DMS 273 treated with DMSO at 0.1 percent for 48 hours (cell line): Measurements from ENCODE around the gene PRCD.
"Not testable (repeated sequence)": the region's sequence is repeated elsewhere in the genome, so short reads cannot be mapped to it uniquely, and the experiment has no call there.

Source experiments
- DNase-seq: peaks from one replicate; lab custom pipeline; 2025; lab: John Stamatoyannopoulos, UW

The PRCD gene

GRCh38 chr17:76527430-76528111 lies 12.3 kb upstream of the PRCD start:
- no peak for DNase-seq

- no peak for DNase-seq
Measured at GRCh38 chr17:76528156-76528527, 11.7 kb upstream of the PRCD start.

- DNase-seq, result no peak
Measured at GRCh38 chr17:76528528-76529223, 11.2 kb upstream of the PRCD start.

- peak; percentile 31 for DNase-seq
Measured at GRCh38 chr17:76529224-76530094, 10.4 kb upstream of the PRCD start.

GRCh38 chr17:76530095-76530723 lies 9.6 kb upstream of the PRCD start:
- no peak for DNase-seq

GRCh38 chr17:76530811-76531485 lies 8.9 kb upstream of the PRCD start:
- no peak for DNase-seq

GRCh38 chr17:76531486-76532038 lies 8.3 kb upstream of the PRCD start:
- DNase-seq, result no peak

- no peak for DNase-seq
Measured at GRCh38 chr17:76532072-76532651, 7.7 kb upstream of the PRCD start.

- not testable (repeated sequence) for DNase-seq
Measured at GRCh38 chr17:76533640-76534359, 6.0 kb upstream of the PRCD start.

GRCh38 chr17:76534831-76535732 lies 4.8 kb upstream of the PRCD start:
- DNase-seq, result no peak

- no peak for DNase-seq
Measured at GRCh38 chr17:76535788-76536510, 3.9 kb upstream of the PRCD start.

GRCh38 chr17:76536511-76537287 lies 3.1 kb upstream of the PRCD start:
- no peak for DNase-seq

GRCh38 chr17:76537288-76537577 lies 2.6 kb upstream of the PRCD start:
- no peak for DNase-seq

GRCh38 chr17:76537578-76538280 lies 2.1 kb upstream of the PRCD start, which contains the start of gene CYGB:
TSS of gene CYGB (minus strand) at chr17:76537709. CDS start at chr17:76537542, 167 bp downstream.
- no peak for DNase-seq

- no peak for DNase-seq
Measured at GRCh38 chr17:76538281-76538931, 1.4 kb upstream of the PRCD start.

GRCh38 chr17:76538941-76539570 lies 788 bp upstream of the PRCD start:
- no peak for DNase-seq
